HG03280 (cell line): ENCODE measurements around the gene CACNA2D2.

Experiments
- ATAC-seq: cut with Tn5 transposase; IDR thresholded peaks from one replicate; pipeline ENCODE4 v1.9.1; 2021; ENCODE audit warnings: mild to moderate bottlenecking, moderate library complexity; ENCODE audit not compliant: unreplicated experiment

The CACNA2D2 gene

DNA sequence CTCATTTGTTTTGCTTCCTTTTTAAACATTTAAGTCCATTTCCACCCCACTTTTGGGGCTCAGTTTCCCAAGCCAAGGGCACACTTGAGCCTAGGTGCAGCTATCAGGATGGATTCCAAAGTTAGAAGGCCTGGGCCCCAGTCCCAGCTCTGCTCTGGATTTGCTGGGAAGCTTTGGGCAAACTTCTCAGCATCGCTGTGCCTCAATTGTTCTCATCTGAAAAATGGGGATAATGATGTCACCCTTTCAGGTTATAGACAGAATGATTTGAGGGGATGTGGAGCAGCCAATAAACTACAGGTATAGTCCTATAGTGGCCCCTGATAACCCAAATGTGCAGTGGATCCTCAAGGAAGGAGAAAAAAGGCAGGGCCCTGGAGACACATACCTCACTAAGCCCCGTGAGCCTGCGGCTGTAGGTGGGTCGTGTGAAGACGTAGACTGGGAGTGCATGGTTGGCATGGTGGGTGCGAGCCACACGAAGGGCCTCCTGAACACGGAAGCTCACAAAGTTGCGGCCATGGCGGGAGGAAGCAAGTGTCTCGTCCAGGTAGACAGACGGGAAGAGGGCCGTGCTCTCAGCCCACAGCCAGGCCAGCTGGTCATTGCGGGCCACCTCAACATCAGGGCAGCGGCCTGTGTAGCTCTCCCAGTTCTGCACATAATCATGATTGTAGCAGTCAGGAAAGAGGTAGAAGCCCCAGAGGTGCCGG lies 184.1 kb downstream of the CACNA2D2 start:
- no peak for ATAC-seq

DNA sequence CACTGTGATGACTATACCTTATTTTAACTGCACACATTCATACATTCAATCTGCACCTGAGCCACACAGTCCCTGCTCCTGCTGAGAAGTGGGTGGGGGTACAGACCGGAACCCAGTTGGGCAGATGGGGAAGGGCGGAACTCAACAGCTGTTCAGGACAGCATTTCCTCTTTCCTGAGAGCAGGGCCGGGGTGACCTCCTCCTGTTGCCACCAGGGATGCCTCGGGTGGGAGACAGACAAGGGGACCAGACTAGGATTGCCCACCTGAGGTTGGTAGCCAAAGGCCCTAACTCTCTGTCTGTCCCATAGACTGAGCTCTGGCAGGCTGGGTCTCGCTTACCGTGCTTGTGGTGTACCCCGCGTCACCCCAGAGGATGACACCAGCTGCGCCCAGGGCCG lies 184.8 kb downstream of the CACNA2D2 start:
- ATAC-seq, result no peak

DNA sequence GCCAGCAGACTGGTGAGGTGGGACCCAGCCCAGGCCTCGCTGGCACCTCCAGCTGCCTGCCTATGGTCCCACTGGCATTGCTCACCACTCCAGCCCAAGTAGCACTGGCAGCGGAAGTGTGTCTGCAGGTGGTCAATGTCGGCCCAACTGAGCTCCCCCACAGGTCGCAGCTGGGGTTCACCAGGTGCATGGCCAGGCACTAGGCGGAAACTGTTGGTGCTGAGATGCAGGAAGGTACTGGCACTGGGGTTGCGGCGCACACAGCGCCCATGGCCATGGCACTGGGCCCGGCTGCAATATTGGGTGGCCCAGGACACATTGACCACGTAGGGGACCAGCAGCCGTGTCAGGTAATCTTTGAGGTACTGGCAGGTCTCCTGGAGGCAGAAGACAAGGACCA lies 185.3 kb downstream of the CACNA2D2 start:
- ATAC-seq, result no peak

DNA sequence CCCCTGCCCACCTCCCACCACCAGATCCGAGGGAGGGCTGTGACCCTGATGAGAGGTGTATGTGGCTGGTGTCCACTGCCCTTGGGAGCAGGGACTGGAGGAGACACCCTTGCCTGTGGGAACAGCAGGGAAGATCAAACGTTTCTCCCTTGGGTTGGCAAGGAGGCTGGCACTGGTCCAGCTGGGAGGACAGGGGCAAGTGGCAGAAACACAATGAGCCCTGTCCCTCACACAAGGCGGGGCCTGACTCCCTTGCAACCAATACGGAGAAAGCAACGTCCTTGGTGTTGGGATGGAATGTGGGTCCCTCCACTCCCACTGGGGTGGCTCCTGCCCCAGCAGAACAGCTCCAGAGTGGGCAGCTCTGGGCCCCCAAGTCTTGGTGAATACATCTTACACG lies 186.1 kb downstream of the CACNA2D2 start:
- ATAC-seq, result no peak

DNA sequence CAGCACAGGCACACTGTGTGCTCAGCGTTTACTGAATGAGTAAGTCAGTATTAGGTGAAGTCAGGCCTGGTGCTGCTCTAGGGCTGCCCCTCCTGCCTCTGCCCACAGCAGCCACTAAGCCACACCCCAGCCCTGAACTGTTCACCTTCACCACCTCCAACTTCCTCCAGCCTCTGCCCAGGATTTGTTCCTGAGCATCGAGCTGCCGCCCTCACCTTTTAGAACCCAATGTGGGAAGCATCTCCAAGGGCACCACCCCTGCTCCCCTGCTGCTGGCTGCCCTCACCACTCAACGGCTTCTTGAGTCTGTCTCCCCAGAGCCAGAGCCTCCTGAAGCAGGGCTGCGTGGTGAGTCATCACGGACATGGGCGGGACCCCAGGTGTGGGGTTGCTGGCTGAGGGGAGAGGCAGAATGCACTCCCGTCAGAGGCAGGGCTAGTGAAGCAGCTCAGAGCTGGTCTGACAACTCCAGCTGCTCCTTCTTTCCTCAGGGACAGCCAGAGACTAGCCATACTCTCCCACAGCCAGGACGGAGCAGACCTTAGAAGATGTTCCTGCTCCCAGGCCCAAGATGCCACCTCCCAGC lies 186.7 kb downstream of the CACNA2D2 start:
- ATAC-seq, result no peak

DNA sequence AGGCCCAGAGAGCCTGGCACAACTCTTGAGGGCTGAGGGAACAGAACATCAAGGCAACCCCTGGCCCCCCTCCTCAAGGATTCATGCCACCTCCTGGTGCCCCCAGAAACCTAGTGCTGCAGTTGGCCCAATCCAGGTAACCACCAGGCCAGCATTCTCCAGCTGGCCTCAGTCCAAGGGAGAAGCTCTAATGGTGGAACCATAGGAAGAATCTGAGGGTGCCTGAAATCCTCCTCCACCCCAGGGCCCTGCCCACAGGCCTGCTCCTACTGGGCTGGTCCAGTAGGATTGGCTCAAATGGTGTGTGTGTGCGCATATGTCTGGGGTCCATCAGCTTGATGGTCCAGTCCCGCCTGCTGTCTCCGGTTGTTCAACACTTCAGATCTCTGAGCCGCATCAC lies 188.6 kb downstream of the CACNA2D2 start:
- no peak for ATAC-seq

DNA sequence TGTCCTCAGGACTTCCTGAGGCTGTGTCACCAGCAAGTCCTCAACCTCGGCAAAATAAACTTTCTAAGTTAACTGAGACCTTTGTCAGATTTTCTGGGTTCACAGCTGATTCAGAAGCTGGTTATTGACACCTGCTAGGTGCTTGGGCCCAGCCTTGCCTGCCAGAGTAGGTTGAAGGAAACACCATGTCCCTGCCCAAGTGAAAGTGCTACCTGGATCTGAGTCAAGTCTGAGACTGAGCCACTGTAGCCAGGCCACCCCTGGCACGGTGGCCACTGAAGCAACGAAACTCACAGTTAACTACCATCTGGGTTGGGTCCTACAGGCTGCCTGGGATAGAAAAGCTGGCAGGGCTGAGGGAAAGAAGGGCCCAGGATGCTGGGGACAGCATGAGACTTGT lies 189.1 kb downstream of the CACNA2D2 start:
- ATAC-seq, result no peak
